HepG2 (cell line): ENCODE results near the gene POMT2. TPM values are rescaled to one million over a fixed set of nuclear protein-coding genes. Genes with fewer than 3 reads are reported as not detected.

Experiments used
- ATF3 ChIP-seq: sonication (generic); formaldehyde crosslinking; IDR thresholded peaks from 2 replicates; pipeline ENCODE4 v1.4.0; 2020; ENCODE audit warnings: missing genetic modification reagents
- ELK4 ChIP-seq: sonication (generic); formaldehyde crosslinking; IDR thresholded peaks from 2 replicates; pipeline ENCODE4 v1.9.0; 2021; ENCODE audit warnings: missing genetic modification reagents, borderline replicate concordance
- ESRRA ChIP-seq: sonication (generic); formaldehyde crosslinking; IDR thresholded peaks from 2 replicates; pipeline ENCODE4 v1.5.1; 2020; ENCODE audit warnings: mild to moderate bottlenecking, low read depth, missing genetic modification reagents
- FOSL1 ChIP-seq: sonication (generic); formaldehyde crosslinking; IDR thresholded peaks from 2 replicates; pipeline ENCODE4 v1.9.0; 2021; ENCODE audit warnings: missing genetic modification reagents, borderline replicate concordance
- FOXK1 ChIP-seq: sonication (generic); formaldehyde crosslinking; IDR thresholded peaks from 2 replicates; pipeline ENCODE4 v1.4.0; 2020; ENCODE audit warnings: low read depth, missing genetic modification reagents, borderline replicate concordance
- FOXO1 ChIP-seq: sonication (generic); formaldehyde crosslinking; IDR thresholded peaks from 2 replicates; pipeline ENCODE4 v1.4.0; 2020; ENCODE audit warnings: missing genetic modification reagents
- KLF15 ChIP-seq: sonication (generic); formaldehyde crosslinking; IDR thresholded peaks from 2 replicates; pipeline ENCODE4 v1.8.1; 2023; ENCODE audit warnings: borderline replicate concordance, mild to moderate bottlenecking, inconsistent platforms, missing genetic modification reagents, mixed read lengths
- MEIS2 ChIP-seq: sonication (generic); formaldehyde crosslinking; IDR thresholded peaks from 2 replicates; pipeline ENCODE4 v1.9.0; 2021; ENCODE audit warnings: mild to moderate bottlenecking, missing genetic modification reagents
- NAIF1 ChIP-seq: sonication (generic); formaldehyde crosslinking; IDR thresholded peaks from 2 replicates; pipeline ENCODE4 v1.5.0; 2020; ENCODE audit warnings: mild to moderate bottlenecking, missing genetic modification reagents, borderline replicate concordance
- RARA ChIP-seq: IDR thresholded peaks from 2 replicates; pipeline ENCODE4 v1.6.1; 2016; ENCODE audit warnings: missing genetic modification reagents, missing compliant biosample characterization
- TBX3 ChIP-seq: fragments of 450-650 bp; IDR thresholded peaks from 2 replicates; pipeline ENCODE4 v1.6.1; 2017; ENCODE audit warnings: antibody characterized with exemption, mild to moderate bottlenecking, inconsistent platforms, borderline replicate concordance
- TCF7 ChIP-seq: sonication (generic); IDR thresholded peaks from 2 replicates; pipeline ENCODE4 v1.6.1; 2016; ENCODE audit warnings: antibody characterized with exemption, low read depth
- TEF ChIP-seq: sonication (generic); formaldehyde crosslinking; IDR thresholded peaks from 2 replicates; pipeline ENCODE4 v1.5.0; 2020; ENCODE audit warnings: missing genetic modification reagents
- THAP11 ChIP-seq: IDR thresholded peaks from 2 replicates; pipeline ENCODE4 v1.6.1; 2016; ENCODE audit warnings: missing biosample characterization, missing genetic modification reagents
- TRIM22 ChIP-seq: fragments of 450-650 bp; IDR thresholded peaks from 2 replicates; pipeline ENCODE4 v1.6.1; 2017
- ZNF329 ChIP-seq: sonication (generic); formaldehyde crosslinking; IDR thresholded peaks from 2 replicates; pipeline ENCODE4 v1.9.0; 2021; ENCODE audit warnings: low read depth, mild to moderate bottlenecking, missing genetic modification reagents
- ZNF446 ChIP-seq: sonication (generic); formaldehyde crosslinking; IDR thresholded peaks from 2 replicates; pipeline ENCODE4 v1.5.0; 2020; ENCODE audit warnings: mild to moderate bottlenecking, missing genetic modification reagents
- ZNF562 ChIP-seq: sonication (generic); formaldehyde crosslinking; IDR thresholded peaks from 2 replicates; pipeline ENCODE4 v1.8.0; 2022; ENCODE audit warnings: missing genetic modification reagents, borderline replicate concordance
- ZNF598 ChIP-seq: sonication (generic); formaldehyde crosslinking; IDR thresholded peaks from 2 replicates; pipeline ENCODE4 v1.5.1; 2020; ENCODE audit warnings: mild to moderate bottlenecking, missing genetic modification reagents, borderline replicate concordance
- ZNF644 ChIP-seq: IDR thresholded peaks from 2 replicates; pipeline ENCODE4 v1.6.1; 2016; ENCODE audit warnings: low read depth
- ZNF652 ChIP-seq: IDR thresholded peaks from 2 replicates; pipeline ENCODE4 v1.6.1; 2016; ENCODE audit warnings: low read depth, borderline replicate concordance
- ZNF720 ChIP-seq: sonication (generic); formaldehyde crosslinking; IDR thresholded peaks from 2 replicates; pipeline ENCODE4 v1.4.0; 2020; ENCODE audit warnings: missing genetic modification reagents
- ZNF816 ChIP-seq: sonication (generic); formaldehyde crosslinking; IDR thresholded peaks from 2 replicates; pipeline ENCODE4 v1.8.0; 2022; ENCODE audit warnings: missing genetic modification reagents, mild to moderate bottlenecking, borderline replicate concordance
- ZSCAN21 ChIP-seq: sonication (generic); formaldehyde crosslinking; IDR thresholded peaks from 2 replicates; pipeline ENCODE4 v1.8.0; 2022; ENCODE audit warnings: mild to moderate bottlenecking, missing genetic modification reagents, moderate library complexity, borderline replicate concordance
- polyA plus RNA-seq, 8 experiments: library from polyadenylated mRNA; depleted of rRNA in 3 of 8; stranded (reverse) in 7 of 8; unstranded in 1 of 8; fragments of >200 nt; fragmentation: Illumina TruSeq in 4 of 8; extraction: Trizol in 4 of 8; gene quantifications; 2 replicates each; pipeline versions ENCODE4 v1.2.1 to v1.2.3, GENCODE V29; 2011 to 2016; ENCODE audit warnings: low read depth in 4 of 8, missing spikeins in 1 of 8, mixed read lengths in 1 of 8; ENCODE audit not compliant: insufficient read depth in 1 of 8
- total RNA-seq, 5 experiments: library from RNA; depleted of rRNA; stranded (reverse); fragments of >200 nt; fragmentation: Illumina TruSeq; extraction: Trizol; gene quantifications; 2 replicates each; pipeline ENCODE4 v1.2.3, GENCODE V29; 2016; ENCODE audit warnings: low read depth in 1 of 5
- TF ChIP-seq, protein P1 (sequence below): sonication (generic); formaldehyde crosslinking; IDR thresholded peaks from 2 replicates; pipeline ENCODE4 v1.5.1; 2020; ENCODE audit warnings: mild to moderate bottlenecking, missing genetic modification reagents, borderline replicate concordance
- TF ChIP-seq, protein P2 (sequence below): sonication (generic); formaldehyde crosslinking; conservative IDR thresholded peaks from 2 replicates; pipeline ENCODE4 v1.4.0; 2020; ENCODE audit warnings: missing genetic modification reagents

Gene POMT2
- total and polyA plus RNA-seq, 2 of the 13 experiments (the other 11 are each of a cell fraction or from before 2014, with no cell fraction given), result 15.3 to 15.9 TPM

GRCh38 chr14:77302926-77303325 is 17.8 kb downstream of the POMT2 start (continued):
- TF ChIP-seq ZNF562 (CRISPR knock-in tag) (no peak), THAP11 (CRISPR knock-in tag) (0 out of 2 replicates have a peak, but pooled peaks have one; percentile 17), ZNF598 (CRISPR knock-in tag) (no peak), ELK4 (CRISPR knock-in tag) (no peak), ZNF652 (no peak), ZSCAN21 (CRISPR knock-in tag) (0 out of 2 replicates have a peak, but pooled peaks have one; percentile 23), FOXK1 (CRISPR knock-in tag) (0 out of 2 replicates have a peak, but pooled peaks have one; percentile 17), ZNF446 (CRISPR knock-in tag) (no peak), ATF3 (peak; percentile 85), TRIM22 (no peak), ZNF720 (CRISPR knock-in tag) (no peak), TCF7 (peak; percentile 73; the same call in 1 of the 2 replicates), ESRRA (CRISPR knock-in tag) (no peak), MEIS2 (CRISPR knock-in tag) (peak; percentile 52; the same call in 1 of the 2 replicates), FOXO1 (CRISPR knock-in tag) (peak; percentile 32; the same call in 1 of the 2 replicates), KLF15 (no peak), TBX3 (peak; percentile 35; the same call in 1 of the 2 replicates), FOSL1 (CRISPR knock-in tag) (peak; percentile 84; the same call in 1 of the 2 replicates), NAIF1 (no peak), ZNF329 (CRISPR knock-in tag) (no peak), TEF (no peak), ZNF644 (CRISPR knock-in tag) (peak; percentile 79), ZNF816 (no peak), RARA (CRISPR knock-in tag) (peak; percentile 61; the same call in 1 of the 2 replicates)
- TF ChIP-seq, protein P1, sequence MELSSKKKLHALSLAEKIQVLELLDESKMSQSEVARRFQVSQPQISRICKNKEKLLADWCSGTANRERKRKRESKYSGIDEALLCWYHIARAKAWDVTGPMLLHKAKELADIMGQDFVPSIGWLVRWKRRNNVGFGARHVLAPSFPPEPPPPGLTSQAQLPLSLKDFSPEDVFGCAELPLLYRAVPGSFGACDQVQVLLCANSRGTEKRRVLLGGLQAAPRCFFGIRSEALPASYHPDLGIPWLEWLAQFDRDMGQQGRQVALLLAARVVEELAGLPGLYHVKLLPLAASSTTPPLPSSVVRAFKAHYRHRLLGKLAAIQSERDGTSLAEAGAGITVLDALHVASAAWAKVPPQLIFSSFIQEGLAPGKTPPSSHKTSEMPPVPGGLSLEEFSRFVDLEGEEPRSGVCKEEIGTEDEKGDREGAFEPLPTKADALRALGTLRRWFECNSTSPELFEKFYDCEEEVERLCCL (CRISPR knock-in tag), result no peak
- TF ChIP-seq, protein P2, sequence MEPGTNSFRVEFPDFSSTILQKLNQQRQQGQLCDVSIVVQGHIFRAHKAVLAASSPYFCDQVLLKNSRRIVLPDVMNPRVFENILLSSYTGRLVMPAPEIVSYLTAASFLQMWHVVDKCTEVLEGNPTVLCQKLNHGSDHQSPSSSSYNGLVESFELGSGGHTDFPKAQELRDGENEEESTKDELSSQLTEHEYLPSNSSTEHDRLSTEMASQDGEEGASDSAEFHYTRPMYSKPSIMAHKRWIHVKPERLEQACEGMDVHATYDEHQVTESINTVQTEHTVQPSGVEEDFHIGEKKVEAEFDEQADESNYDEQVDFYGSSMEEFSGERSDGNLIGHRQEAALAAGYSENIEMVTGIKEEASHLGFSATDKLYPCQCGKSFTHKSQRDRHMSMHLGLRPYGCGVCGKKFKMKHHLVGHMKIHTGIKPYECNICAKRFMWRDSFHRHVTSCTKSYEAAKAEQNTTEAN (CRISPR knock-in tag), result no peak
